Ishikawa (cell line): Measurements from ENCODE around the gene SASH1.

Experiments
- CEBPB ChIP-seq: IDR thresholded peaks from 2 replicates; pipeline ENCODE4 v1.6.1; 2012
- CREB1 ChIP-seq: IDR thresholded peaks from 2 replicates; pipeline ENCODE4 v1.6.1; 2012; ENCODE audit warnings: low read depth
- EGR1 ChIP-seq: IDR thresholded peaks from 2 replicates; pipeline ENCODE4 v1.6.1; 2012
- EP300 ChIP-seq: IDR thresholded peaks from 2 replicates; pipeline ENCODE4 v1.6.1; 2012; ENCODE audit warnings: borderline replicate concordance
- FOXM1 ChIP-seq: IDR thresholded peaks from 2 replicates; pipeline ENCODE4 v1.6.1; 2012; ENCODE audit warnings: low read depth, borderline replicate concordance
- NFIC ChIP-seq: IDR thresholded peaks from 2 replicates; pipeline ENCODE4 v1.6.1; 2012
- RAD21 ChIP-seq: IDR thresholded peaks from 2 replicates; pipeline ENCODE4 v1.6.1; 2012; ENCODE audit warnings: low read depth
- TAF1 ChIP-seq: IDR thresholded peaks from 2 replicates; pipeline ENCODE4 v1.6.1; 2012; ENCODE audit warnings: low read depth, mild to moderate bottlenecking
- TCF12 ChIP-seq: IDR thresholded peaks from 2 replicates; pipeline ENCODE4 v1.6.1; 2012; ENCODE audit warnings: low read depth
- TEAD4 ChIP-seq: IDR thresholded peaks from 2 replicates; pipeline ENCODE4 v1.6.1; 2012
- YY1 ChIP-seq: IDR thresholded peaks from 2 replicates; pipeline ENCODE4 v1.6.1; 2012; ENCODE audit warnings: low read depth
- ZBTB7A ChIP-seq: IDR thresholded peaks from 2 replicates; pipeline ENCODE4 v1.6.1; 2012; ENCODE audit warnings: low read depth
- TF ChIP-seq, protein P1 (sequence below): IDR thresholded peaks from 2 replicates; pipeline ENCODE4 v1.6.1; 2012
- TF ChIP-seq, protein P2 (sequence below): IDR thresholded peaks from 2 replicates; pipeline ENCODE4 v1.6.1; 2012; ENCODE audit warnings: low read depth, mild to moderate bottlenecking
- TF ChIP-seq, protein P3 (sequence below): IDR thresholded peaks from 2 replicates; pipeline ENCODE4 v1.6.1; 2012

The SASH1 gene

DNA sequence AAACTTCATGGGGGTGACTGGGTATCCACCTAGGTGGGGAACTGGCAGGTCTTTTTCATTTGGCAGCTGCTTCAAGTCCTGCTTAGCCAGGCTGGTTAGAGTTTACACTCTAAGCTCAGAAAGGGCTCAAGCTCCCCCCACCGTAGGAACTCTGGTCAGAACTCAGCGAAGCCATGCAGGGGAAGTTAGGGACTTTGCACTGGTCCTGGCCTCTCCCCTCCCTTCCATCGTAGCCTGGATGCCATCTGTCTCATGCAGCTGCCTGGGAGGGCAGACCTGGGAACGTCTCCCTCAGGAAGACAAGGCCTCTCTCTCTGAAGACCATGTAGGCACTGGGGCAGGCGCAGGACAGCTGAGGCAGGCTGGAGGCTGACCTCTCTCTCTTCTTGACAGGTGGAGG lies 220.4 kb downstream of the SASH1 start:
- TF ChIP-seq FOXM1 (no peak), ZBTB7A (no peak), CREB1 (no peak), EP300 (no peak), YY1 (no peak), EGR1 (no peak), TCF12 (no peak), TAF1 (no peak), RAD21 (no peak)
- TF ChIP-seq, protein P1, sequence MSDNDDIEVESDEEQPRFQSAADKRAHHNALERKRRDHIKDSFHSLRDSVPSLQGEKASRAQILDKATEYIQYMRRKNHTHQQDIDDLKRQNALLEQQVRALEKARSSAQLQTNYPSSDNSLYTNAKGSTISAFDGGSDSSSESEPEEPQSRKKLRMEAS: no peak
- TF ChIP-seq, protein P2, sequence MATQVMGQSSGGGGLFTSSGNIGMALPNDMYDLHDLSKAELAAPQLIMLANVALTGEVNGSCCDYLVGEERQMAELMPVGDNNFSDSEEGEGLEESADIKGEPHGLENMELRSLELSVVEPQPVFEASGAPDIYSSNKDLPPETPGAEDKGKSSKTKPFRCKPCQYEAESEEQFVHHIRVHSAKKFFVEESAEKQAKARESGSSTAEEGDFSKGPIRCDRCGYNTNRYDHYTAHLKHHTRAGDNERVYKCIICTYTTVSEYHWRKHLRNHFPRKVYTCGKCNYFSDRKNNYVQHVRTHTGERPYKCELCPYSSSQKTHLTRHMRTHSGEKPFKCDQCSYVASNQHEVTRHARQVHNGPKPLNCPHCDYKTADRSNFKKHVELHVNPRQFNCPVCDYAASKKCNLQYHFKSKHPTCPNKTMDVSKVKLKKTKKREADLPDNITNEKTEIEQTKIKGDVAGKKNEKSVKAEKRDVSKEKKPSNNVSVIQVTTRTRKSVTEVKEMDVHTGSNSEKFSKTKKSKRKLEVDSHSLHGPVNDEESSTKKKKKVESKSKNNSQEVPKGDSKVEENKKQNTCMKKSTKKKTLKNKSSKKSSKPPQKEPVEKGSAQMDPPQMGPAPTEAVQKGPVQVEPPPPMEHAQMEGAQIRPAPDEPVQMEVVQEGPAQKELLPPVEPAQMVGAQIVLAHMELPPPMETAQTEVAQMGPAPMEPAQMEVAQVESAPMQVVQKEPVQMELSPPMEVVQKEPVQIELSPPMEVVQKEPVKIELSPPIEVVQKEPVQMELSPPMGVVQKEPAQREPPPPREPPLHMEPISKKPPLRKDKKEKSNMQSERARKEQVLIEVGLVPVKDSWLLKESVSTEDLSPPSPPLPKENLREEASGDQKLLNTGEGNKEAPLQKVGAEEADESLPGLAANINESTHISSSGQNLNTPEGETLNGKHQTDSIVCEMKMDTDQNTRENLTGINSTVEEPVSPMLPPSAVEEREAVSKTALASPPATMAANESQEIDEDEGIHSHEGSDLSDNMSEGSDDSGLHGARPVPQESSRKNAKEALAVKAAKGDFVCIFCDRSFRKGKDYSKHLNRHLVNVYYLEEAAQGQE: no peak

DNA sequence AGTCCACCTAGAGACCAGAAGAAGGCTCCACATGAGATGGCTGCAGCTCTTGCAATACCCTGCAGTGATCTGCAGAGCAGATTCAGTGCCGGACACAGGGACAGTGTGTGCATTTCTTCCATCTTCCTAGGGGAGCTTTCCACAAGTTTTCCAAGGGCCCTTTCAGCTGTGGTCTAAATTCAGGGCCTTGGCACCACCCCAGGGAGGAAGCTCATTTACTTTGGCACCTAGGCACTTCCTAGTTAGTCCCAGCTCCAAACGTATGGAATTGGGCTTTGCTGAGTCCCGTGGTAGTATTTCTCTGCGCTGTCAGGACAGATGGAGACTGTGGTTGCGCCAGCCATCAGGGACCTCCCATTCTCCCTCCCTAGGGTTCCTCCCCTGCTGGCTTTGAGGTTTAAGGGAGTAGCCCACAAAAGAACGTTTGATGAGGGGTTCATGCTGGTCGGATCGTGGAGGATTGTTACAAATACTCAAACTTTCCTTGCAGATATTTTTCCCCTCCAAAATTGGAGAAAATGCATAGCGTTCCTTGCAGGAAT lies 221.9 kb downstream of the SASH1 start:
- TF ChIP-seq CEBPB: no peak
- no peak for TF ChIP-seq TCF12
- TF ChIP-seq, protein P1: no peak
- no peak for TF ChIP-seq TEAD4
- no peak for TF ChIP-seq TAF1
- TF ChIP-seq, protein P2: no peak
- no peak for TF ChIP-seq YY1
- TF ChIP-seq CREB1: no peak
- TF ChIP-seq, protein P3, sequence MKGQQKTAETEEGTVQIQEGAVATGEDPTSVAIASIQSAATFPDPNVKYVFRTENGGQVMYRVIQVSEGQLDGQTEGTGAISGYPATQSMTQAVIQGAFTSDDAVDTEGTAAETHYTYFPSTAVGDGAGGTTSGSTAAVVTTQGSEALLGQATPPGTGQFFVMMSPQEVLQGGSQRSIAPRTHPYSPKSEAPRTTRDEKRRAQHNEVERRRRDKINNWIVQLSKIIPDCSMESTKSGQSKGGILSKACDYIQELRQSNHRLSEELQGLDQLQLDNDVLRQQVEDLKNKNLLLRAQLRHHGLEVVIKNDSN: no peak
- TF ChIP-seq EGR1: no peak
- no peak for TF ChIP-seq ZBTB7A
- no peak for TF ChIP-seq EP300
- TF ChIP-seq RAD21: no peak
- TF ChIP-seq NFIC: no peak
- TF ChIP-seq FOXM1: no peak

DNA sequence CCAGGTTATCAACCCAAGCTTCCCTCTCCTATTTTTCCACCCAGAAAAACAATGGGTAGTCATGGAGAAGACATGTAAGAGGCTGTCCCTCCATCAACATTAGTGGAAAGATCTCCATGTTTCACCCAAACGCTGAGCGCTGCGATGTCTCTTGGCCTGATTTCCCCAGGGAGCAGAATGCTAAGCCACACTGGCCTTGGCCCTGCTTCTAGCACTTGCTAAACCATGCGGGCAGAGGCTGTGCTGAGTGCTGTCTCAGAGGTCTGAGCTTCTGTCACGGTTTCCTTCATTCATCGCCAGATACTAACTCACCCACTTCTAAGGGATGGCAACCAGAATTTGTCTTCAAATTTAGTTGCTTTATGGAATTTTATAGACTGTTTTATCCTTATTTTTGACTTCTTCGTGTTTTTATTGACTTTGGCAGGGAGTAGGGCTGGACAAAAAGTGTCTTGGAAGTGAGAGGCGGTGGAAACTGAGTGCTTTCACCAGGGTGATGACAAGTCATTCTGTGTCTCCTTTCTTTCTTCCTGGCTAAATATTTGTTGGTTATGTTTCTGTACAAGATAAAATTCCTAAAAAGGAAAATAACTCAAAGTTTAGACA lies 222.8 kb downstream of the SASH1 start:
- TF ChIP-seq YY1 (no peak), RAD21 (no peak), ZBTB7A (no peak), FOXM1 (no peak), CREB1 (no peak), TEAD4 (no peak), CEBPB (no peak), EGR1 (no peak), EP300 (no peak), NFIC (no peak)
- TF ChIP-seq, protein P1: no peak
- TF ChIP-seq, protein P2: no peak
- TF ChIP-seq, protein P3: no peak

DNA sequence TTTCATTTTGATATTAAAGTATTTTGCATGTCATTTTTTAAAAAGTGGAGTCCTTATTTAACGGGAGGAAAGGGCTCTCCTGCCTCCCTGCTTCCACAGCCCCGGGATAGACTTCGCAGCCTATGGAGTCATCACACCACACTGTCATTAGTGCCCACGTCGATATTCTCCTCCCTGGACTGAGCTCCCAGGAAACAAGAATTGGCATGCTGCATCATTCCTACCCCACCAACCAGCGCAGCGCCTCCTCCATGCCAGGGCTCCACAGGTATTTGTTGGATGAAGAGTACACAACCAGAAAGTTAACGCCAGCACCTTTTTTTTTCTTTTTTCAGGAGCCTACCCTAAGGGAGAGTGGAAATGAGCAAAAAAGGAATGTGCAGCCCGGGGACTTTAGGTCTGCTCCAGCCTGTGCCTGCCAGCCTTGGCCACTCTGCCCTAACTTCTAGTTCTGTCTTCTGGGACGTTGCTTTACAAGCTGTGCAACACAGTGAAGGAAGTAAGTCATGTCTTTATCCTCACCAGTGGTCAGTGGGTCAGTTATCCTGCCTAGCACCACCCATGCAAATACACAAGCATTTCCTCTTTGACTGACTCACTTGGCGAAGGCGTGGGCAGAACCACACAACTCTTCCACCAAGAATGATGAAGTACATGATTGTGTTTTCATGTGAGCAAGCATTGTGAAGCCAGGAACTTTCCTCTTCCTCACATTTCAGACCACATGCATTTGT lies 223.5 kb downstream of the SASH1 start:
- TF ChIP-seq NFIC (no peak), TEAD4 (no peak), TAF1 (no peak), EGR1 (no peak), FOXM1 (no peak), CREB1 (no peak), ZBTB7A (no peak), YY1 (no peak), CEBPB (no peak), EP300 (no peak), RAD21 (no peak), TCF12 (no peak)
- TF ChIP-seq, protein P2: no peak
- TF ChIP-seq, protein P3: no peak
- TF ChIP-seq, protein P1: no peak
